C1 segment of cervical spinal cord (tissue), 14 donors: ENCODE results near the gene TEKT2.

Experiments used
- DNase-seq, 14 donors: peaks; one replicate each; lab custom pipeline; 2025; lab: John Stamatoyannopoulos, UW

TEKT2 gene

GRCh38 chr1:36083635-36084496 lies at the start of gene TEKT2:
TSS of gene TEKT2 (plus strand) at chr1:36084094. CDS start at chr1:36084922, 828 bp downstream.
- DNase-seq: peak in 6 of 14 donors; percentile 26 to 70 (median 44)

GRCh38 chr1:36034692-36035091 lies 49.2 kb upstream of the TEKT2 start:
- DNase-seq: no peak

DNA sequence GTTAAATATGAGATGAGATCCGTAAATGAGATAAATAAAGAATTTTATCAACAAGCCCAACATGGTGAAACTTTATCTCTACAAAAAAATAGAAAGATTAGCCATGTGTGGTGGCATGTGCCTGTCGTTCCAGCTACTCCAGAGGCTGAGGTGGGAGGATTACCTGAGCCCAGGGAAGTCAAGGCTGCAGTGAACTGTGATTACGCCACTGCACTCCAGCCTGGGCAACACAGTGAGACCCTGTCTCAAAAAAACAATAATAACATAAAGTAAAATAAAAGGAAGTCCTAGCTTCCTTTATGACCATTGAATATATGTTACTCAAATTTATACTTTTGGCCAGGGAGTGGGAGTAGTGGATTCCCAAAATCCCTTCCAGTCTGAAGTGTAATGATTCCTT lies 48.7 kb upstream of the TEKT2 start:
- DNase-seq: no peak

- DNase-seq: no peak
Measured at GRCh38 chr1:36040238-36040637, 43.7 kb upstream of the TEKT2 start.

GRCh38 chr1:36051821-36052220 lies 32.1 kb upstream of the TEKT2 start:
- DNase-seq: no peak

GRCh38 chr1:36053978-36054377 lies 29.9 kb upstream of the TEKT2 start:
- no peak for DNase-seq

DNA sequence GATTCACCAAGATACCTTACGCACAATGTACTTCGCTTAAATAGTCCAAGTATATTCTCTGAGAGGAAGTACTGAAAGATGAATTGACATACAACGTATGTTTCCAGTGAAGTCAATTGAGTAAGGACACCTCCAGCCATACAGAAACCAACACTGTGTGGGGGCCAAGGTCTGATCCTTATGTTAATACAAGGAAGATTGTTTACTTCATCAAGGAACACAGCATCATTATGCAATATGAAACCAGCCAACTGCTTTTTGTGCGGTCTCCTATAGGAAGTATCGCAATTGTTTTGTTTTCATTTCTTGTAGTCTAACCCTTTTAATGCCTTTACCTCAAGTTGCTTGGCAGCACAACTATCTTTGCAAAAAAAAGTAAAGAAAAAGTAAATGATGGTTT lies 28.2 kb upstream of the TEKT2 start:
- no peak for DNase-seq

DNA sequence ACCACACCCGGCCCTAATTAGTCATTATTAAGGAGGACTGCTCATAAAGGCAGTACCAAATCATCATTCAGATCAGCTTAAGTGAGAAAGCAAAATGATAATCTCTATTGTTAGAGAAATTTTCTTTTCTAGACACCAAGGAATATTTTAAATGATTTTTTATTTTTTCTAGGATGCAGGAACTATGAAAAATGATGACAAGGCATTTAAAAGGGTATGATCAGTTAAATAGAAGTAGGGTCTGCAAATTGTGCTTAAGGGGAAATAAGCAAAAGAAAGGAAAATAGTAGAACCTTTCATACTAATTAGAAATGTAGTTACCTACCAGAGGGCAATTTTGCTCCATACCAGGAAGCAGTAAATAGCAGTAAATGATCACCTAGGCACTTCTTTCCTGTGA lies 21.6 kb upstream of the TEKT2 start:
- no peak for DNase-seq

GRCh38 chr1:36067871-36068270 lies 16.0 kb upstream of the TEKT2 start:
- DNase-seq: no peak

DNA sequence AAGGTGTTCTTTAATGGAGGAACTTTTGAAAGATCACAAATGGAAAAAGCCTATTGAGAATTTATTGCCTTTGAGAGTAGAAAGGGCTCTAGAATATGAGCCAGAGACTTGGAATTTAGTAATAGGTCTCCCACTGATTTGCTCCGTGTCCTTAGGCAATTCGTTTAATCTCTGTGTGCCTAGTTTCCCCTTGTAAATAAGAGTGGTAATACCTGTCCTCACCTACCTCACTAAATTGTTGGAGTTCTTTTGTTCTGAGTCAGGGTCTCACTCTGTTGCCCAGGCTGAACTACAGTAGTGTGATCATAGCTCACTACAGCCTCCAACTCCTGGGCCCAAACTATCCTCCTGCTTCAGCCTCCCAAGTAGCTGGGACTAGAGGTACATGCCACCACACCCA lies 15.0 kb upstream of the TEKT2 start:
- no peak for DNase-seq

- DNase-seq: no peak
Measured at GRCh38 chr1:36070349-36070748, 13.5 kb upstream of the TEKT2 start.

DNA sequence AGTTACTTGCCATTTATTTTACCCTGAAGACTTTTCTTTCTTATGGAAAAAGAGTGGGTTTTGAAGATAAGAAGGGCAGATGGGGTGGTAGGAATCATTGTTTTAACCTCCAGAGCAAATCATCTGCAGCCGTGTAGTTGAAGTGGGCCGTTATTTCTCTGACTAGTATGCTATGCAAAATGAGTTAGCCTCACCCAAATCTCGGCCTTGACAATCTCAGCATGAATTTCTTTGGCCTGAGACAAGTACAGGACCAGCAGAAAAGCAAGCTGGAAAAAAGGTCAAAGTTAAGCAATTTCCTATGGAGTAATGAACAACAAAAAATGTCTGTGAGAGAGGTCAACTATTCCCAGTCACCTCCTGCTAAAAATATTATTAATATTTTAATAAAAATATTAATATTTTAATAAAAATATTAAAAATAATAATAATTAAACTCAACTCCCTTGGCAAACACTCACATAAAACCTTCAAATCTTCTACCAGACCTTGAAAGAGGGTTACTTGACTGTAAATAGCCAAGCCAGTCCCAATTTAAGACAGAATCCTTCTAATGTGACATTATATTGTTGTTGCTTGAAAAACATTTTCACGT lies 6.8 kb upstream of the TEKT2 start:
- no peak for DNase-seq

- no peak for DNase-seq
Measured at GRCh38 chr1:36080236-36080635, 3.7 kb upstream of the TEKT2 start.

- DNase-seq: no peak
Measured at GRCh38 chr1:36080801-36081200, 3.1 kb upstream of the TEKT2 start.

DNA sequence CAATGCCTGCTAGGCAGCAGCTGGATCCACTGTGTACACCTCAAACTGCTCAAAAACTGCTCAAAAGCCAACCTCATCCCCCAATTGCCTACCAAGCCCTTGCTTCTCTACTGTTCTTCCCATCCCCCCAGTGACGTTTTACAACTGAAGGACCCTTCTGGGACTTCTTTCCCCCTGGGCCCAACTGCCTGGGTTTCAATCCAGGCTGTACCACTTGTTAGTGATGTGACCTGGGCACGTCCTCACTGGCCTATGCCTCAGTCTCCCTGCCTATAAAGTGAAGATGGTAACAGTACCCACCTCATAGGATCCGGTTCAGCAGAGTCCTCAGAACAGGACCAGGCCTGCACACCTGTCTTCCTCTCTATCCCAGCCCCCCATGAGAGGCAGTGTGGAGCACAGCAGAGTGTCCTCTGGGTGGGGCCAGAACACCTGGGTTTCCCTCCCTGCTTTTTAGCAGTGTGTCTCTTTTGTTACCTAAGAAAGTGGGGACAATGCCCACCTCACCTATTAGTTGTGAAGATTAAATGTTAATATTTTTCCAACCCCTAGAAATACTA lies 1.9 kb upstream of the TEKT2 start:
- DNase-seq: no peak

GRCh38 chr1:36083219-36083618 lies 675 bp upstream of the TEKT2 start:
- DNase-seq: no peak

DNA sequence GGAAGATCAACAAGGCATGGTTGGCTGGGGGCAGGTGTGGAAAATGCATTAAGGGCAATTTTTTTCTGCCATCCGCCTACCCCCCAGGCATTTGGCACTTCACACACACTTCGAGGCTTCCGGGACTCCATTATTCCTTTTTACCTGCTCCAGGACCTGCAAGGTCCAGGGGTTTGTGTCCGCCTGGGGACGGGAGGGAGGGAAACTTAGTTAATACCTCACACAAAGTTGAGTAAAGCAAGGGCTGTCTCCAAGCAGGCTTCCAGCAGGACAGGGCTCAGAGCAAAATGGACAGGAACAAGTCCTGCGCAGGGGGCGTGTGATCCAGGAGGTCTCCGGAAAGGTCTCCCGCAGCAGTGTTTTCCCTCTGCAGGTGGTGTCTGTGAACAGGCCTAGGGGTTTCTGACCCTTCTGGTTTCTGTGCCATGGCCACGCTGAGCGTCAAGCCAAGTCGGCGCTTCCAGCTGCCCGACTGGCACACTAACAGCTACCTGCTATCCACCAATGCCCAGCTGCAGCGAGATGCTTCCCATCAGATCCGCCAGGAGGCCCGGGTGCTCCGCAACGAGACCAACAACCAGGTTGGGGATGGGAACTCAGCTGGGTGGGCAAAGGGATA lies 712 bp downstream of the TEKT2 start:
- no peak for DNase-seq

GRCh38 chr1:36085126-36085525 lies 1.2 kb downstream of the TEKT2 start:
- no peak for DNase-seq

DNA sequence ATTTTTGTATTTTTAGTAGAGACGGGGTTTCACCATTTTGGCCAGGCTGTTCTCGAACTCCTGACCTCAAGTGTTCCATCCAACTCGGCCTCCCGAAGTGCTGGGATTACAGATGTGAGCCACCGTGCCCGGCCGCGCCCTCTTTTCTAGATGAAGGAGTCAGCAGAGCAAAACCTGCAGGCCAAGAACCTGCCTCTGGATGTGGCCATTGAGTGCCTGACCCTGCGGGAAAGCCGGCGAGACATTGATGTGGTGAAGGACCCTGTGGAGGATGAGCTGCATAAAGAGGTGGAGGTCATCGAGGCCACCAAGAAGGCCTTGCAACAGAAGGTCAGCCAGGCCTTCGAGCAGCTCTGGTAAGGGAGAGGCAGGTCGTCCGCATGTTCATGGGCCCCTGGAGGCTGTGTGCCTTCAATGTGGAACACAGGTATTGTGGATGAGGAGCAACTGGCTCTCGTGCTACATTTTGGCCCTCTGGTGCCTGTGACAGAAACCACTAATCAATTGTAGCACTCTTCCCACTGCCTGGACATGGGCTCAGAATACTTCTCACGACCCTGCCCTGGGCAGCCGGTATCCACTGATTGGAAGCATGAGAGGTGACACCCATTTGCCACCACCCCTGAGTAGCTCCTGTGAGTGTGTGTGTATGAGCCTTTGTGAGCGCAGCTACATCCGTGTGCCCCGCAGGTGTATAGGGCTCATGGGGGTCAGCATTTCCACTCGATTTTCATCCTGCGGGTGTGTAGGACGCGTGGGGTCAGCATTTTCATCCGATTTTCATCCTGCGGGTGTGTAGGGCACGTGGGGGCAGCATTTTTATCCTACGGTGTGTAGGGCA lies 2.0 kb downstream of the TEKT2 start:
- DNase-seq: no peak

- DNase-seq: no peak
Measured at GRCh38 chr1:36086529-36087232, 2.8 kb downstream of the TEKT2 start.
